SU-DHL-6 (cell line): ENCODE results near the gene DLX1.

Experiments used
- EZH2phosphoT487 ChIP-seq: fragments of 200-600 bp; sonication (generic), shearing (Covaris generic); conservative IDR thresholded peaks from 2 replicates; pipeline ENCODE4 v1.6.1; 2018; ENCODE audit warnings: mild to moderate bottlenecking, antibody characterized with exemption, low read length, moderate library complexity, mixed read lengths
- TF ChIP-seq, protein P1 (sequence below): fragments of 200-600 bp; sonication (generic); IDR thresholded peaks from one replicate; pipeline ENCODE4 v1.5.1; 2017; ENCODE audit warnings: antibody characterized with exemption, mild to moderate bottlenecking, low read length, moderate library complexity; ENCODE audit not compliant: insufficient read depth, poor library complexity, severe bottlenecking

DNA sequence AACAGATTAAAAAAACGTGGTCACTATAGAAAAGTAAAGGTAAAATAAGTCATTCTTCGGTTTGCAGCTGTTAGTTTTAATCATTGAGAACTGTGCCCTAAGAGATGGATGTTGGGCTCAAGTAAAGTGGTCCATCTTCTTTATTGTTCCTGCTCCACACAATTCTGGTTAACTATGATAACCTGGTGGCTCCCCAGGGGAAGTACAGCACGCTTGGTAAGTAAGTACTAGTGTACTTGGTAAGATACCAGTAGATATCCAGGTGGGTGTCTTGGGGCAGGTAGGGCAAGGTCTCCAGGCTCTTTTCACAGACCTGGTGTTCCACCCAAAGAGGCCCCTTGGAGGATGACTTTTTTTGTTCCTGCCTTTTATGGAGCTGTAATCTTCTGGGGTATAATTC lies 49.0 kb downstream of the DLX1 start:
- TF ChIP-seq, protein P1, sequence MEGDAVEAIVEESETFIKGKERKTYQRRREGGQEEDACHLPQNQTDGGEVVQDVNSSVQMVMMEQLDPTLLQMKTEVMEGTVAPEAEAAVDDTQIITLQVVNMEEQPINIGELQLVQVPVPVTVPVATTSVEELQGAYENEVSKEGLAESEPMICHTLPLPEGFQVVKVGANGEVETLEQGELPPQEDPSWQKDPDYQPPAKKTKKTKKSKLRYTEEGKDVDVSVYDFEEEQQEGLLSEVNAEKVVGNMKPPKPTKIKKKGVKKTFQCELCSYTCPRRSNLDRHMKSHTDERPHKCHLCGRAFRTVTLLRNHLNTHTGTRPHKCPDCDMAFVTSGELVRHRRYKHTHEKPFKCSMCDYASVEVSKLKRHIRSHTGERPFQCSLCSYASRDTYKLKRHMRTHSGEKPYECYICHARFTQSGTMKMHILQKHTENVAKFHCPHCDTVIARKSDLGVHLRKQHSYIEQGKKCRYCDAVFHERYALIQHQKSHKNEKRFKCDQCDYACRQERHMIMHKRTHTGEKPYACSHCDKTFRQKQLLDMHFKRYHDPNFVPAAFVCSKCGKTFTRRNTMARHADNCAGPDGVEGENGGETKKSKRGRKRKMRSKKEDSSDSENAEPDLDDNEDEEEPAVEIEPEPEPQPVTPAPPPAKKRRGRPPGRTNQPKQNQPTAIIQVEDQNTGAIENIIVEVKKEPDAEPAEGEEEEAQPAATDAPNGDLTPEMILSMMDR, result no peak
- no peak for TF ChIP-seq EZH2phosphoT487
